Right cardiac atrium (tissue), 5 donors: ENCODE data around the gene LAMA4. TPM values are rescaled to one million over a fixed set of nuclear protein-coding genes. Genes with fewer than 3 reads are reported as not detected.

Source experiments
- ATAC-seq, 2 donors: fragments of 200-7000 bp; cut with Tn5 transposase; one replicate each; pipeline versions ENCODE4 v1.8.0 to v1.9.1; 2020; ENCODE audit warnings: moderate library complexity in 2 of 2, mild to moderate bottlenecking in 1 of 2
- DNase-seq, 3 donors: peaks; one replicate each; pipeline ENCODE4 v3.0.0-alpha.2; 2020
- H3K27ac ChIP-seq: one replicate; pipeline ENCODE4 v1.5.1; 2013; ENCODE audit warnings: mild to moderate bottlenecking, low read length, control low read depth, moderate library complexity
- H3K27me3 ChIP-seq: one replicate; pipeline ENCODE4 v1.6.1; 2013; ENCODE audit not compliant: control insufficient read depth, insufficient read depth
- H3K4me1 ChIP-seq: one replicate; pipeline ENCODE4 v1.6.1; 2013; ENCODE audit warnings: low read length; ENCODE audit not compliant: control insufficient read depth, insufficient read depth
- H3K4me3 ChIP-seq: one replicate; pipeline ENCODE4 v1.5.1; 2013; ENCODE audit warnings: low read length, control low read depth
- H3K9me3 ChIP-seq: one replicate; pipeline ENCODE4 v1.6.1; 2013; ENCODE audit warnings: low read length; ENCODE audit not compliant: control insufficient read depth
- WGBS: extraction: QIAGEN DNeasy Blood & Tissue Kit; methylation state at CpG from one replicate; pipeline ENCODE4 v1.1.7; 2013; 5-methylcytosine and 5-hydroxymethylcytosine counted together
- intact Hi-C, 4 donors: fragments of 100-400 bp; cut with DNase I; formaldehyde crosslinking; loops; one replicate each; pipeline versions ENCODE4 v1.11.0 to v1.14.0; 2022 to 2023
- polyA plus RNA-seq: library from polyadenylated mRNA; stranded (reverse); fragments of 200-250 nt; gene quantifications from one replicate; pipeline ENCODE4 v1.2.3, GENCODE V29; 2013
- total RNA-seq, 4 donors: library from RNA; stranded (reverse); fragmentation: NEBNext Ultra II Directional; extraction: Animal tissue kit (Norgen Biotek cat#: 25700); gene quantifications; one replicate each; pipeline ENCODE4 v1.2.1, GENCODE V29; 2021
- donor health status: healthy with polysubstance abuse.
- donor health status: DM: no; HTN: yes; CAD: no.
- donor health status: DM: no; HTN: no; CAD: no.
- donor health status: DM: no; HTN: yes; CAD: no; lungs with severe emphysema.
- donor health status: DM: yes; HTN: yes; CAD: no.

Gene LAMA4
- total and polyA plus RNA-seq, 5 donors = 24.2 to 45.8 (median 33.3) TPM

GRCh38 chr6:112197636-112198035 lies 56.7 kb downstream of the LAMA4 start:
- H3K4me3 ChIP-seq = no peak overlapping the region
- H3K27me3 ChIP-seq = no peaks in the 10 kb centered on the region
- no peak for DNase-seq
- no peak for ATAC-seq
- no peak overlapping the region for H3K27ac ChIP-seq
- peaks cover 9% of the 10 kb centered on the region for H3K4me1 ChIP-seq
- no peaks in the 10 kb centered on the region for H3K9me3 ChIP-seq
- 77% methylated on average over 2 of the region's 2 CpGs for WGBS
- intact Hi-C loops = no loop called here

GRCh38 chr6:112196306-112196705 lies 58.1 kb downstream of the LAMA4 start:
- WGBS = 72% methylated on average over 1 of the region's 1 CpG
- DNase-seq (no peak), ATAC-seq (no peak)
- peaks cover 12% of the 10 kb centered on the region for H3K4me1 ChIP-seq
- no peaks in the 10 kb centered on the region for H3K9me3 ChIP-seq
- intact Hi-C loops = no loop called here
- H3K27me3 ChIP-seq = no peaks in the 10 kb centered on the region
- H3K27ac ChIP-seq = no peak overlapping the region
- H3K4me3 ChIP-seq = no peak overlapping the region

GRCh38 chr6:112195166-112195565 lies 59.2 kb downstream of the LAMA4 start:
- intact Hi-C loops = no loop called here
- H3K9me3 ChIP-seq = no peaks in the 10 kb centered on the region
- H3K27me3 ChIP-seq = no peaks in the 10 kb centered on the region
- no peak for DNase-seq
- ATAC-seq = no peak
- no peak overlapping the region for H3K4me3 ChIP-seq
- 90% methylated on average over 3 of the region's 3 CpGs for WGBS
- no peak overlapping the region for H3K27ac ChIP-seq
- peaks cover 12% of the 10 kb centered on the region for H3K4me1 ChIP-seq

GRCh38 chr6:112194511-112194910 lies 59.9 kb downstream of the LAMA4 start:
- WGBS = 82% methylated on average over 1 of the region's 1 CpG
- ATAC-seq (no peak), DNase-seq (no peak)
- intact Hi-C loops = no loop called here
- H3K4me3 ChIP-seq = no peak overlapping the region
- no peaks in the 10 kb centered on the region for H3K27me3 ChIP-seq
- no peak overlapping the region for H3K27ac ChIP-seq
- H3K9me3 ChIP-seq = no peaks in the 10 kb centered on the region
- H3K4me1 ChIP-seq = peaks cover 13% of the 10 kb centered on the region

- WGBS = 60% methylated on average over 1 of the region's 1 CpG
- no peaks in the 10 kb centered on the region for H3K9me3 ChIP-seq
- peaks cover 11% of the 10 kb centered on the region for H3K4me1 ChIP-seq
- H3K27me3 ChIP-seq = no peaks in the 10 kb centered on the region
- DNase-seq = no peak
- intact Hi-C loops = no loop called here
- H3K4me3 ChIP-seq = no peak overlapping the region
- H3K27ac ChIP-seq = no peak overlapping the region
- ATAC-seq = peak in 1 of 2 donors; percentile 63
These were observed 60.8 kb downstream of the LAMA4 start for GRCh38 chr6:112193535-112194051.

GRCh38 chr6:112193117-112193516 lies 61.2 kb downstream of the LAMA4 start:
- intact Hi-C loops = no loop called here
- H3K4me3 ChIP-seq = no peak overlapping the region
- H3K27me3 ChIP-seq = no peaks in the 10 kb centered on the region
- peak overlapping the region; percentile 14 for H3K27ac ChIP-seq
- peak; percentile 90 to 96 for ATAC-seq
- H3K9me3 ChIP-seq = no peaks in the 10 kb centered on the region
- DNase-seq = peak; percentile 34 to 63 (median 46)
- peaks cover 9% of the 10 kb centered on the region for H3K4me1 ChIP-seq

- no peak overlapping the region for H3K4me3 ChIP-seq
- no peaks in the 10 kb centered on the region for H3K9me3 ChIP-seq
- H3K27ac ChIP-seq = no peak overlapping the region
- DNase-seq = no peak
- 86% methylated on average over 7 of the region's 7 CpGs for WGBS
- peaks cover 7% of the 10 kb centered on the region for H3K4me1 ChIP-seq
- H3K27me3 ChIP-seq = no peaks in the 10 kb centered on the region
- intact Hi-C loops = no loop called here
- no peak for ATAC-seq
These were observed 62.8 kb downstream of the LAMA4 start for GRCh38 chr6:112191509-112192020.

GRCh38 chr6:112190164-112190563 lies 64.2 kb downstream of the LAMA4 start:
- H3K4me1 ChIP-seq = peaks cover 7% of the 10 kb centered on the region
- 97% methylated on average over 1 of the region's 1 CpG for WGBS
- H3K27ac ChIP-seq = no peak overlapping the region

GRCh38 chr6:112189494-112189893 lies 64.9 kb downstream of the LAMA4 start:
- Histone ChIP-seq H3K9me3 (no peaks in the 10 kb centered on the region), H3K27ac (no peak overlapping the region), H3K4me3 (no peak overlapping the region), H3K4me1 (peaks cover 7% of the 10 kb centered on the region), H3K27me3 (no peaks in the 10 kb centered on the region)
- WGBS = 46% methylated on average over 5 of the region's 5 CpGs
- ATAC-seq (no peak), DNase-seq (no peak)
- intact Hi-C loops = loop anchor here in 3 of 4 donors (10.0 kb wide), 4 partner anchors 65 to 185 kb away; partner anchors contain the start of gene LAMA4 (in 1 of the 3)

More at GRCh38 chr6:112190164-112190563, 64.2 kb downstream of the LAMA4 start:
- Histone ChIP-seq H3K9me3 (no peaks in the 10 kb centered on the region), H3K4me3 (no peak overlapping the region), H3K27me3 (no peaks in the 10 kb centered on the region)
- DNase-seq = no peak
- intact Hi-C loops = no loop called here
- ATAC-seq = no peak

- ATAC-seq = no peak
- Histone ChIP-seq H3K4me3 (no peak overlapping the region), H3K27me3 (no peaks in the 10 kb centered on the region), H3K27ac (no peak overlapping the region), H3K9me3 (no peaks in the 10 kb centered on the region), H3K4me1 (peaks cover 7% of the 10 kb centered on the region)
- intact Hi-C loops = loop anchor here in 3 of 4 donors (10.0 kb wide), 4 partner anchors 66 to 186 kb away; partner anchors contain the start of gene LAMA4 (in 1 of the 3)
- no peak for DNase-seq
- 65% methylated on average over 3 of the region's 3 CpGs for WGBS
These were observed 65.5 kb downstream of the LAMA4 start for GRCh38 chr6:112188906-112189305.

- no peak overlapping the region for H3K4me3 ChIP-seq
- WGBS = 29% methylated on average over 6 of the region's 6 CpGs
- no peak overlapping the region for H3K27ac ChIP-seq
- no peaks in the 10 kb centered on the region for H3K9me3 ChIP-seq
- intact Hi-C loops = loop anchor here in 3 of 4 donors (10.0 kb wide), 4 partner anchors 67 to 187 kb away; partner anchors contain the start of gene LAMA4 (in 1 of the 3)
- H3K4me1 ChIP-seq = peaks cover 7% of the 10 kb centered on the region
- peak in 2 of 3 donors; percentile 47 for DNase-seq
- ATAC-seq = peak; percentile 76 to 82
- no peaks in the 10 kb centered on the region for H3K27me3 ChIP-seq
These were observed 66.6 kb downstream of the LAMA4 start for GRCh38 chr6:112187736-112188135.
